Head of caudate nucleus (tissue), 42 donors: ENCODE measurements around the gene EMSY.
A peak's percentile ranks its signal among the peaks of the same experiment; 100 is the strongest.
"Not testable (repeated sequence)": the region's sequence is repeated elsewhere in the genome, so short reads cannot be mapped to it uniquely, and the experiment has no call there.

Experiments used
- DNase-seq, 42 donors: peaks; one replicate each; pipeline versions ENCODE4 v3.0.0 to v3.0.0-alpha.2; 2020 to 2021; ENCODE audit warnings: mixed read lengths in 7 of 42
- intact Hi-C: fragments of 100-400 bp; cut with DNase I; formaldehyde crosslinking; loops from one replicate; pipeline ENCODE4 v1.15.0; 2022

Gene EMSY

GRCh38 chr11:76579752-76580151, 134.9 kb downstream of the EMSY start:
- intact Hi-C loops: no loop called here
- peak in 1 of 42 donors; percentile 35 for DNase-seq

- DNase-seq, intact Hi-C loops: not testable (repeated sequence)
Observed at GRCh38 chr11:76582471-76582870, 137.7 kb downstream of the EMSY start.

GRCh38 chr11:76587820-76588454, 143.1 kb downstream of the EMSY start:
- intact Hi-C loops: no loop called here
- no peak for DNase-seq

GRCh38 chr11:76588455-76589325, 143.9 kb downstream of the EMSY start:
- intact Hi-C loops: no loop called here
- DNase-seq: peak in 10 of 42 donors; percentile 8 to 51 (median 24)

- intact Hi-C loops: no loop called here
- no peak for DNase-seq
Observed at GRCh38 chr11:76589477-76589876, 144.7 kb downstream of the EMSY start.

- intact Hi-C loops: no loop called here
- peak in 1 of 42 donors; percentile 31 for DNase-seq
Observed at GRCh38 chr11:76589964-76590950, 145.4 kb downstream of the EMSY start.

GRCh38 chr11:76591416-76591815, 146.6 kb downstream of the EMSY start:
- intact Hi-C loops: no loop called here
- peak in 1 of 42 donors; percentile 26 for DNase-seq

GRCh38 chr11:76592025-76592914, 147.5 kb downstream of the EMSY start:
- intact Hi-C loops: no loop called here
- peak in 2 of 42 donors; percentile 18 to 25 for DNase-seq

GRCh38 chr11:76592961-76593360, 148.1 kb downstream of the EMSY start:
- peak in 2 of 42 donors; percentile 1 to 16 for DNase-seq
- intact Hi-C loops: no loop called here

- DNase-seq, intact Hi-C loops: not testable (repeated sequence)
Observed at GRCh38 chr11:76595091-76595490, 150.3 kb downstream of the EMSY start.

- DNase-seq: peak in 2 of 42 donors; percentile 10 to 35
- intact Hi-C loops: no loop called here
Observed at GRCh38 chr11:76596652-76597051, 151.8 kb downstream of the EMSY start.

GRCh38 chr11:76597533-76598425, 153.0 kb downstream of the EMSY start:
- peak in 3 of 42 donors; percentile 7 to 12 (median 11) for DNase-seq
- intact Hi-C loops: no loop called here

GRCh38 chr11:76598426-76598839, 153.6 kb downstream of the EMSY start:
- peak in 19 of 42 donors; percentile 14 to 62 (median 31) for DNase-seq
- intact Hi-C loops: no loop called here

- intact Hi-C loops: no loop called here
- DNase-seq: peak in 3 of 42 donors; percentile 12 to 33 (median 17)
Observed at GRCh38 chr11:76599041-76600013, 154.5 kb downstream of the EMSY start.

- DNase-seq: peak in 5 of 42 donors; percentile 2 to 33 (median 11)
- intact Hi-C loops: no loop called here
Observed at GRCh38 chr11:76600124-76600655, 155.4 kb downstream of the EMSY start.

- intact Hi-C loops: no loop called here
- DNase-seq: peak in 4 of 42 donors; percentile 7 to 18 (median 10)
Observed at GRCh38 chr11:76601272-76601671, 156.5 kb downstream of the EMSY start.
